Measurements from ENCODE around the gene ELANE.

ELANE gene

GRCh38 chr19:892243-892893 is 40.3 kb downstream of the ELANE start:
- Mint-ChIP-seq H3K27ac (peak overlapping the region; percentile 97), H3K27me3 (no peaks in the 10 kb centered on the region), H3K4me1 (peaks cover 18 to 40% of the 10 kb centered on the region in 2 donors), H3K9me3 (no peaks in the 10 kb centered on the region), H3K36me3 (peaks cover 20 to 30% of the 10 kb centered on the region in 2 donors), H3K4me3 (peak overlapping the region; percentile 89 to 95)
- ATAC-seq (replicated peaks) = peak; percentile 28 to 41
- no peak for DNase-seq

GRCh38 chr19:892894-893689 is 41.0 kb downstream of the ELANE start, which contains the start of the genes MED16 and RNU6-9:
Gene MED16, minus strand, starts transcription at chr19:893187. Its CDS starts 2,056 bp downstream, at chr19:891131.
Gene RNU6-9, plus strand, starts transcription at chr19:893484.
- Mint-ChIP-seq H3K27me3 (no peaks in the 10 kb centered on the region), H3K9me3 (no peaks in the 10 kb centered on the region), H3K36me3 (peaks cover 26 to 31% of the 10 kb centered on the region in 2 donors), H3K4me3 (peak within 1 kb of the TSS; percentile 93 to 95), H3K27ac (peak within 1 kb of the TSS; percentile 100), H3K4me1 (peaks cover 18 to 40% of the 10 kb centered on the region in 2 donors)
- ATAC-seq (replicated peaks) (peak; percentile 95), DNase-seq (peak; percentile 86)

GRCh38 chr19:896434-896833 is 44.3 kb downstream of the ELANE start:
- DNase-seq = no peak
- Mint-ChIP-seq H3K4me1 (peaks cover 17 to 36% of the 10 kb centered on the region in 2 donors), H3K27me3 (no peaks in the 10 kb centered on the region), H3K27ac (no peak overlapping the region), H3K36me3 (peaks cover 29 to 39% of the 10 kb centered on the region in 2 donors), H3K9me3 (no peaks in the 10 kb centered on the region), H3K4me3 (no peak overlapping the region)
- ATAC-seq (replicated peaks) = no peak

GRCh38 chr19:896999-897398 is 44.9 kb downstream of the ELANE start:
- peaks cover 29 to 41% of the 10 kb centered on the region in 2 donors for H3K36me3 Mint-ChIP-seq
- H3K27me3 Mint-ChIP-seq = no peaks in the 10 kb centered on the region
- ATAC-seq (replicated peaks) = no peak
- peaks cover 17 to 33% of the 10 kb centered on the region in 2 donors for H3K4me1 Mint-ChIP-seq
- no peak overlapping the region for H3K27ac Mint-ChIP-seq
- H3K9me3 Mint-ChIP-seq = no peaks in the 10 kb centered on the region
- H3K4me3 Mint-ChIP-seq = no peak overlapping the region
- no peak for DNase-seq

GRCh38 chr19:897442-898039 is 45.4 kb downstream of the ELANE start:
- H3K36me3 Mint-ChIP-seq = peaks cover 25 to 43% of the 10 kb centered on the region in 2 donors
- no peak for ATAC-seq (replicated peaks)

GRCh38 chr19:898663-899062 is 46.6 kb downstream of the ELANE start:
- H3K4me3 Mint-ChIP-seq = no peak overlapping the region
- H3K27me3 Mint-ChIP-seq = no peaks in the 10 kb centered on the region
- peaks cover 23 to 39% of the 10 kb centered on the region in 2 donors for H3K36me3 Mint-ChIP-seq
- H3K9me3 Mint-ChIP-seq = no peaks in the 10 kb centered on the region
- peak overlapping the region; percentile 69 for H3K27ac Mint-ChIP-seq
- DNase-seq (no peak), ATAC-seq (replicated peaks) (peak in 1 of 2 donors; percentile 36)
- H3K4me1 Mint-ChIP-seq = peaks cover 10 to 21% of the 10 kb centered on the region in 2 donors

More at GRCh38 chr19:897442-898039, 45.4 kb downstream of the ELANE start:
- no peak overlapping the region for H3K27ac Mint-ChIP-seq
- no peak overlapping the region for H3K4me3 Mint-ChIP-seq
- H3K27me3 Mint-ChIP-seq = no peaks in the 10 kb centered on the region
- peaks cover 14 to 29% of the 10 kb centered on the region in 2 donors for H3K4me1 Mint-ChIP-seq
- no peaks in the 10 kb centered on the region for H3K9me3 Mint-ChIP-seq
- no peak for DNase-seq

GRCh38 chr19:899336-900042 is 47.4 kb downstream of the ELANE start:
- Mint-ChIP-seq H3K9me3 (no peaks in the 10 kb centered on the region), H3K4me1 (peaks cover 15 to 23% of the 10 kb centered on the region in 2 donors), H3K36me3 (peaks cover 28 to 44% of the 10 kb centered on the region in 2 donors), H3K27me3 (no peaks in the 10 kb centered on the region), H3K4me3 (no peak overlapping the region), H3K27ac (no peak overlapping the region)
- ATAC-seq (replicated peaks) (no peak), DNase-seq (no peak)

GRCh38 chr19:900043-900301 is 47.9 kb downstream of the ELANE start:
- DNase-seq = no peak
- H3K4me1 Mint-ChIP-seq = peaks cover 15 to 24% of the 10 kb centered on the region in 2 donors
- H3K36me3 Mint-ChIP-seq = peaks cover 29 to 45% of the 10 kb centered on the region in 2 donors
- H3K27me3 Mint-ChIP-seq = no peaks in the 10 kb centered on the region
- no peak overlapping the region for H3K4me3 Mint-ChIP-seq
- no peaks in the 10 kb centered on the region for H3K9me3 Mint-ChIP-seq
- H3K27ac Mint-ChIP-seq = no peak overlapping the region
- no peak for ATAC-seq (replicated peaks)

GRCh38 chr19:900302-901111 is 48.4 kb downstream of the ELANE start:
- Mint-ChIP-seq H3K27ac (no peak overlapping the region), H3K9me3 (no peaks in the 10 kb centered on the region), H3K4me1 (peaks cover 13 to 24% of the 10 kb centered on the region in 2 donors), H3K36me3 (peaks cover 29 to 46% of the 10 kb centered on the region in 2 donors), H3K27me3 (no peaks in the 10 kb centered on the region), H3K4me3 (no peak overlapping the region)
- ATAC-seq (replicated peaks) (peak; percentile 34 to 41), DNase-seq (no peak)

GRCh38 chr19:901216-902092 is 49.4 kb downstream of the ELANE start:
- ATAC-seq (replicated peaks) (no peak), DNase-seq (no peak)
- H3K36me3 Mint-ChIP-seq = peaks cover 24 to 46% of the 10 kb centered on the region in 2 donors
- H3K27ac Mint-ChIP-seq = peak overlapping the region; percentile 31
- no peaks in the 10 kb centered on the region for H3K27me3 Mint-ChIP-seq
- no peaks in the 10 kb centered on the region for H3K9me3 Mint-ChIP-seq
- peaks cover 14 to 28% of the 10 kb centered on the region in 2 donors for H3K4me1 Mint-ChIP-seq
- no peak overlapping the region for H3K4me3 Mint-ChIP-seq

- Mint-ChIP-seq H3K9me3 (no peaks in the 10 kb centered on the region), H3K27me3 (no peaks in the 10 kb centered on the region), H3K4me1 (peaks cover 17 to 30% of the 10 kb centered on the region in 2 donors), H3K36me3 (peaks cover 23 to 41% of the 10 kb centered on the region in 2 donors), H3K4me3 (no peak overlapping the region), H3K27ac (peak overlapping the region; percentile 31)
- ATAC-seq (replicated peaks) (no peak), DNase-seq (no peak)
Observed at GRCh38 chr19:902093-902370, 49.9 kb downstream of the ELANE start.

- H3K36me3 Mint-ChIP-seq = peaks cover 19 to 42% of the 10 kb centered on the region in 2 donors
- ATAC-seq (replicated peaks) (no peak), DNase-seq (no peak)
- H3K27ac Mint-ChIP-seq = no peak overlapping the region
- H3K4me3 Mint-ChIP-seq = no peak overlapping the region
- peaks cover 23 to 36% of the 10 kb centered on the region in 2 donors for H3K4me1 Mint-ChIP-seq
- H3K9me3 Mint-ChIP-seq = no peaks in the 10 kb centered on the region
- no peaks in the 10 kb centered on the region for H3K27me3 Mint-ChIP-seq
Observed at GRCh38 chr19:902446-903226, 50.5 kb downstream of the ELANE start.

Measured in stimulated activated naive B cell treated with anti-CD40 and anti-IgM and Interleukin-4, amounts not matched to agents 10 μg/mL and 1 μg/mL and 100 μg/mL, for 72 hours (primary cell).